SK-N-SH treated with all-trans-retinoic acid at 6 μM for 48 hours (cell line): ENCODE measurements around the gene DLGAP5.

Experiments
- ARNTL ChIP-seq: fragments of 450-650 bp; formaldehyde crosslinking; IDR thresholded peaks from 2 replicates; pipeline ENCODE4 v1.5.0; 2020; ENCODE audit warnings: low read depth, mild to moderate bottlenecking, moderate library complexity, borderline replicate concordance
- CSDC2 ChIP-seq: fragments of 250-450 bp; sonication (Bioruptor Pico); IDR thresholded peaks from 2 replicates; pipeline ENCODE4 v1.5.0; 2020; ENCODE audit warnings: mild to moderate bottlenecking, moderate library complexity
- GLIS3 ChIP-seq: fragments of 250-450 bp; sonication (Bioruptor Pico); IDR thresholded peaks from 2 replicates; pipeline ENCODE4 v1.5.0; 2020; ENCODE audit warnings: mild to moderate bottlenecking, moderate library complexity
- RARB ChIP-seq: fragments of 250-450 bp; sonication (Bioruptor Pico); IDR thresholded peaks from 2 replicates; pipeline ENCODE4 v1.8.0; 2021; ENCODE audit warnings: mild to moderate bottlenecking, moderate library complexity
- SNAI2 ChIP-seq: fragments of 250-450 bp; sonication (Bioruptor Pico); IDR thresholded peaks from 2 replicates; pipeline ENCODE4 v1.5.0; 2020; ENCODE audit warnings: mild to moderate bottlenecking, moderate library complexity
- TOX ChIP-seq: fragments of 250-450 bp; sonication (Bioruptor Pico); IDR thresholded peaks from 2 replicates; pipeline ENCODE4 v1.8.0; 2021; ENCODE audit warnings: mild to moderate bottlenecking, moderate library complexity, borderline replicate concordance
- ZFP3 ChIP-seq: fragments of 250-450 bp; sonication (Bioruptor Pico); IDR thresholded peaks from 2 replicates; pipeline ENCODE4 v1.5.0; 2020; ENCODE audit warnings: mild to moderate bottlenecking, moderate library complexity
- ZNF565 ChIP-seq: fragments of 450-650 bp; formaldehyde crosslinking; conservative IDR thresholded peaks from 2 replicates; pipeline ENCODE4 v1.5.0; 2020; ENCODE audit warnings: low read depth, mild to moderate bottlenecking, moderate library complexity
- ZNF8 ChIP-seq: fragments of 450-650 bp; formaldehyde crosslinking; IDR thresholded peaks from 2 replicates; pipeline ENCODE4 v1.5.0; 2020; ENCODE audit warnings: mild to moderate bottlenecking, moderate library complexity
- TF ChIP-seq, protein P1 (sequence below): fragments of 250-450 bp; sonication (Bioruptor Pico); IDR thresholded peaks from 2 replicates; pipeline ENCODE4 v1.8.0; 2020; ENCODE audit warnings: mild to moderate bottlenecking, moderate library complexity, borderline replicate concordance
- TF ChIP-seq, protein P2 (sequence below): fragments of 250-450 bp; sonication (Bioruptor Pico); IDR thresholded peaks from 2 replicates; pipeline ENCODE4 v1.5.1; 2021; ENCODE audit warnings: mild to moderate bottlenecking, moderate library complexity
- TF ChIP-seq, protein P3 (sequence below): fragments of 250-450 bp; sonication (Bioruptor Pico); IDR thresholded peaks from 2 replicates; pipeline ENCODE4 v1.5.1; 2020; ENCODE audit warnings: low read depth, mild to moderate bottlenecking, moderate library complexity

DNA sequence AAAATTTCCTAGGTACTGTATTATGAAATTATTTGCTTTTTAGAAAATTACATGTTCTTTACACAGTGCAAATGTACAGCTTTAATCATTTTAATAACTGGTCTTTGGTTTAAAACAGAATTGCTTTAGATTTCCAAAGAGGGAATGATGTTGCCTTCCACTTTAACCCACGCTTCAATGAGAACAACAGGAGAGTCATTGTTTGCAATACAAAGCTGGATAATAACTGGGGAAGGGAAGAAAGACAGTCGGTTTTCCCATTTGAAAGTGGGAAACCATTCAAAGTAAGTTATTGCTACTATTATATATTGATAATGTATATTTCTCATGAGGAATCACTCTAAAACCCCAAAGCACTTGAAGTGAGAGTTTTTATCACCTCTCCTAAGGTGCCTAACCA is 48.9 kb downstream of the DLGAP5 start:
- TF ChIP-seq ZNF565 (CRISPR knock-in tag) (no peak), TOX (CRISPR knock-in tag) (no peak), GLIS3 (CRISPR knock-in tag) (no peak), ARNTL (CRISPR knock-in tag) (no peak), ZNF8 (CRISPR knock-in tag) (no peak), RARB (CRISPR knock-in tag) (no peak), CSDC2 (no peak), SNAI2 (CRISPR knock-in tag) (no peak), ZFP3 (CRISPR knock-in tag) (no peak)
- TF ChIP-seq, protein P1, sequence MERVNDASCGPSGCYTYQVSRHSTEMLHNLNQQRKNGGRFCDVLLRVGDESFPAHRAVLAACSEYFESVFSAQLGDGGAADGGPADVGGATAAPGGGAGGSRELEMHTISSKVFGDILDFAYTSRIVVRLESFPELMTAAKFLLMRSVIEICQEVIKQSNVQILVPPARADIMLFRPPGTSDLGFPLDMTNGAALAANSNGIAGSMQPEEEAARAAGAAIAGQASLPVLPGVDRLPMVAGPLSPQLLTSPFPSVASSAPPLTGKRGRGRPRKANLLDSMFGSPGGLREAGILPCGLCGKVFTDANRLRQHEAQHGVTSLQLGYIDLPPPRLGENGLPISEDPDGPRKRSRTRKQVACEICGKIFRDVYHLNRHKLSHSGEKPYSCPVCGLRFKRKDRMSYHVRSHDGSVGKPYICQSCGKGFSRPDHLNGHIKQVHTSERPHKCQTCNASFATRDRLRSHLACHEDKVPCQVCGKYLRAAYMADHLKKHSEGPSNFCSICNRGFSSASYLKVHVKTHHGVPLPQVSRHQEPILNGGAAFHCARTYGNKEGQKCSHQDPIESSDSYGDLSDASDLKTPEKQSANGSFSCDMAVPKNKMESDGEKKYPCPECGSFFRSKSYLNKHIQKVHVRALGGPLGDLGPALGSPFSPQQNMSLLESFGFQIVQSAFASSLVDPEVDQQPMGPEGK (CRISPR knock-in tag) = no peak
- TF ChIP-seq, protein P2, sequence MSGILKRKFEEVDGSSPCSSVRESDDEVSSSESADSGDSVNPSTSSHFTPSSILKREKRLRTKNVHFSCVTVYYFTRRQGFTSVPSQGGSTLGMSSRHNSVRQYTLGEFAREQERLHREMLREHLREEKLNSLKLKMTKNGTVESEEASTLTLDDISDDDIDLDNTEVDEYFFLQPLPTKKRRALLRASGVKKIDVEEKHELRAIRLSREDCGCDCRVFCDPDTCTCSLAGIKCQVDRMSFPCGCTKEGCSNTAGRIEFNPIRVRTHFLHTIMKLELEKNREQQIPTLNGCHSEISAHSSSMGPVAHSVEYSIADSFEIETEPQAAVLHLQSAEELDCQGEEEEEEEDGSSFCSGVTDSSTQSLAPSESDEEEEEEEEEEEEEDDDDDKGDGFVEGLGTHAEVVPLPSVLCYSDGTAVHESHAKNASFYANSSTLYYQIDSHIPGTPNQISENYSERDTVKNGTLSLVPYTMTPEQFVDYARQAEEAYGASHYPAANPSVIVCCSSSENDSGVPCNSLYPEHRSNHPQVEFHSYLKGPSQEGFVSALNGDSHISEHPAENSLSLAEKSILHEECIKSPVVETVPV (CRISPR knock-in tag) = no peak
- TF ChIP-seq, protein P3, sequence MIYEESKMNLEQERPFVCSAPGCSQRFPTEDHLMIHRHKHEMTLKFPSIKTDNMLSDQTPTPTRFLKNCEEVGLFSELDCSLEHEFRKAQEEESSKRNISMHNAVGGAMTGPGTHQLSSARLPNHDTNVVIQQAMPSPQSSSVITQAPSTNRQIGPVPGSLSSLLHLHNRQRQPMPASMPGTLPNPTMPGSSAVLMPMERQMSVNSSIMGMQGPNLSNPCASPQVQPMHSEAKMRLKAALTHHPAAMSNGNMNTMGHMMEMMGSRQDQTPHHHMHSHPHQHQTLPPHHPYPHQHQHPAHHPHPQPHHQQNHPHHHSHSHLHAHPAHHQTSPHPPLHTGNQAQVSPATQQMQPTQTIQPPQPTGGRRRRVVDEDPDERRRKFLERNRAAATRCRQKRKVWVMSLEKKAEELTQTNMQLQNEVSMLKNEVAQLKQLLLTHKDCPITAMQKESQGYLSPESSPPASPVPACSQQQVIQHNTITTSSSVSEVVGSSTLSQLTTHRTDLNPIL (CRISPR knock-in tag) = no peak
